MM.1S (cell line): Measurements from ENCODE around the gene PIH1D1.

ENCODE experiments used
- DNase-seq: peaks from one replicate; pipeline ENCODE4 v3.0.0-alpha.2; 2015
- H2AFZ ChIP-seq: fragments of 300-600 bp; sonication (generic); 2 replicates; pipeline ENCODE4 v1.6.0; 2016; ENCODE audit warnings: antibody characterized with exemption, low read length
- H3F3A ChIP-seq: fragments of 300-600 bp; sonication (generic); 2 replicates; pipeline ENCODE4 v1.6.1; 2016; ENCODE audit warnings: mild to moderate bottlenecking, antibody characterized with exemption, low read length, moderate library complexity, mixed read lengths; ENCODE audit not compliant: insufficient read depth
- H3K27ac ChIP-seq: fragments of 300-600 bp; sonication (generic); 2 replicates; pipeline ENCODE4 v1.5.1; 2016; ENCODE audit warnings: mild to moderate bottlenecking, low read length
- H3K27me3 ChIP-seq: fragments of 300-600 bp; sonication (generic); replicated peaks from 2 replicates; pipeline ENCODE4 v1.6.0; 2016; ENCODE audit warnings: low read length; ENCODE audit not compliant: insufficient read depth
- H3K36me3 ChIP-seq: fragments of 300-600 bp; sonication (generic); replicated peaks from 2 replicates; pipeline ENCODE4 v1.6.1; 2016; ENCODE audit warnings: mild to moderate bottlenecking, low read length, mixed read lengths; ENCODE audit not compliant: insufficient read depth
- H3K4me1 ChIP-seq: fragments of 300-600 bp; sonication (generic); 2 replicates; pipeline ENCODE4 v1.6.1; 2016; ENCODE audit warnings: low read length, mixed read lengths
- H3K4me2 ChIP-seq: fragments of 300-600 bp; sonication (generic); 2 replicates; pipeline ENCODE4 v1.6.0; 2016; ENCODE audit warnings: low read depth, low read length
- H3K4me3 ChIP-seq: fragments of 300-600 bp; sonication (generic); 2 replicates; pipeline ENCODE4 v1.5.1; 2016; ENCODE audit warnings: low read length, mixed read lengths
- H3K79me2 ChIP-seq: fragments of 300-600 bp; sonication (generic); 2 replicates; pipeline ENCODE4 v1.6.1; 2016; ENCODE audit warnings: mixed run types, low read length, mixed read lengths
- H3K9ac ChIP-seq: fragments of 300-600 bp; sonication (generic); 2 replicates; pipeline ENCODE4 v1.6.1; 2016; ENCODE audit warnings: low read length, mixed read lengths
- H3K9me2 ChIP-seq: fragments of 300-600 bp; sonication (generic); replicated peaks from 2 replicates; pipeline ENCODE4 v1.6.1; 2016; ENCODE audit warnings: mild to moderate bottlenecking, low read length, mixed read lengths; ENCODE audit not compliant: insufficient read depth
- H3K9me3 ChIP-seq: fragments of 300-600 bp; sonication (generic); replicated peaks from 2 replicates; pipeline ENCODE4 v1.6.1; 2016; ENCODE audit warnings: mild to moderate bottlenecking, low read length, mixed read lengths; ENCODE audit not compliant: insufficient read depth
- H4K20me1 ChIP-seq: fragments of 300-600 bp; sonication (generic); 2 replicates; pipeline ENCODE4 v1.6.1; 2016; ENCODE audit warnings: mild to moderate bottlenecking, low read length, moderate library complexity, mixed read lengths; ENCODE audit not compliant: insufficient read depth
- EZH2 ChIP-seq: fragments of 300-600 bp; sonication (generic); optimal IDR thresholded peaks from 2 replicates; pipeline ENCODE3; 2017; ENCODE audit warnings: low read depth, mild to moderate bottlenecking, antibody characterized with exemption, low read length, mixed read lengths
- EZH2phosphoT487 ChIP-seq: fragments of 300-600 bp; sonication (generic); IDR thresholded peaks from 2 replicates; pipeline ENCODE4 v1.6.1; 2018; ENCODE audit warnings: antibody characterized with exemption, low read length
- TF ChIP-seq, protein P1 (sequence below): fragments of 300-600 bp; sonication (generic); IDR thresholded peaks from 2 replicates; pipeline ENCODE4 v1.5.1; 2016; ENCODE audit warnings: antibody characterized with exemption, low read length, mixed read lengths

PIH1D1 gene

DNA sequence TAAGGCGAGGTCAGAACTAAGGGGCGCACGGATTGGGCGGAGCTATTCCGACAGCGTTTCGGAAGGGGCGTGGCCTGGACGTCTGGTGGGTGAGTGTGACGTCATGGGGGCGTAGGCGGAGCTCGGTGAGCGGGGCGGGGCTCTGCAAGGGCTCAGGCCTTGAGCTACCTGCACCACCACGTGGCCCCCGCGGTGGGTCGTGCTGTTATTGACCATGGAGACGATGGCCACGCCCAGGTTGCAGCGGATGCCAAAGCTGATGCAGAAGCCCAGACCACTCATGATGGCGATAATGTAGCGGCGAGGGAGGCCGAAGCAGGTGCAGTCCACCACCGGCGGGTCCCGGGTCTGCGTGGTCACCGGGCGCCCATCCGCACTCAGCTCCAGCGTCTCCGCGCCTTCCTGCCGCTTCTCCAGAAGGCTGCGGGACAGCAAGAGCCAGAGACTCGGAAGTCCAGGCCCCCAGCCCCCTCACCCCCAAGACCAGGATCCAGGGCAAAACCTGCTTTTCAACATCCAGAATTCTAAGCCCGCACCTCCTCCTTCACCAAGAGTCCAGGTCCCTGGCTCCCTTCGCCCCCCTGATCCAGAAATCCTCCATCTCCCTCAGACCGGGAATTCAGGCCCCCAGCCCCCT, 15.1 kb downstream of the PIH1D1 start:
- Histone ChIP-seq H3K9me3 (no peaks in the 10 kb centered on the region), H3K4me3 (no peak overlapping the region), H3K79me2 (no peaks in the 10 kb centered on the region), H3K27ac (no peak overlapping the region), H3K4me1 (no peaks in the 10 kb centered on the region), H3K9ac (no peak overlapping the region), H2AFZ (no peak overlapping the region), H3F3A (no peaks in the 10 kb centered on the region), H3K27me3 (peaks cover 95% of the 10 kb centered on the region), H3K9me2 (no peaks in the 10 kb centered on the region), H3K4me2 (no peak overlapping the region), H4K20me1 (no peaks in the 10 kb centered on the region), H3K36me3 (no peaks in the 10 kb centered on the region)
- no peak for DNase-seq
- TF ChIP-seq EZH2phosphoT487 (no peak), EZH2 (no peak)
- TF ChIP-seq, protein P1, sequence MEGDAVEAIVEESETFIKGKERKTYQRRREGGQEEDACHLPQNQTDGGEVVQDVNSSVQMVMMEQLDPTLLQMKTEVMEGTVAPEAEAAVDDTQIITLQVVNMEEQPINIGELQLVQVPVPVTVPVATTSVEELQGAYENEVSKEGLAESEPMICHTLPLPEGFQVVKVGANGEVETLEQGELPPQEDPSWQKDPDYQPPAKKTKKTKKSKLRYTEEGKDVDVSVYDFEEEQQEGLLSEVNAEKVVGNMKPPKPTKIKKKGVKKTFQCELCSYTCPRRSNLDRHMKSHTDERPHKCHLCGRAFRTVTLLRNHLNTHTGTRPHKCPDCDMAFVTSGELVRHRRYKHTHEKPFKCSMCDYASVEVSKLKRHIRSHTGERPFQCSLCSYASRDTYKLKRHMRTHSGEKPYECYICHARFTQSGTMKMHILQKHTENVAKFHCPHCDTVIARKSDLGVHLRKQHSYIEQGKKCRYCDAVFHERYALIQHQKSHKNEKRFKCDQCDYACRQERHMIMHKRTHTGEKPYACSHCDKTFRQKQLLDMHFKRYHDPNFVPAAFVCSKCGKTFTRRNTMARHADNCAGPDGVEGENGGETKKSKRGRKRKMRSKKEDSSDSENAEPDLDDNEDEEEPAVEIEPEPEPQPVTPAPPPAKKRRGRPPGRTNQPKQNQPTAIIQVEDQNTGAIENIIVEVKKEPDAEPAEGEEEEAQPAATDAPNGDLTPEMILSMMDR = no peak

DNA sequence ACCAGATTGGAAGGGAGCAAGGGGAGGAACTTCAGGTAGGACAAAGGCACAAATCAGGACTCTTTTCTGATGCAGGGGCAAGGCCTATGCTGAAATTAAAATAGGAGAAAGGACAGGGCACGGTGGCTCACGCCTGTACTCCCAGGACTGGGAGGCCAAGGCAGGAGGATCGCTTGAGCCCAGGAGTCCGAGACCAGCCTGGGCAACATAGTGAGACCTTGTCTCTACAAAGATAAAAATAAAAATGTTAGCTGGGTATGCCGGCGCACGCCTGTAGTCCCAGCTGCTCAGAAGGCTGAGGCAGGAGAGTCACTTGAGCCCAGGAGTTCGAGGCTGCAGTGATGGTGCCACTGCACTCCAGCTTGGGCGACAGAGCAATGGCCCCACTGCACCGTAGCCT, 15.9 kb downstream of the PIH1D1 start:
- Histone ChIP-seq H3K36me3 (no peaks in the 10 kb centered on the region), H3K4me3 (no peak overlapping the region), H3K9me3 (no peaks in the 10 kb centered on the region), H3K9me2 (no peaks in the 10 kb centered on the region), H3K27me3 (peaks cover 98% of the 10 kb centered on the region), H3F3A (no peaks in the 10 kb centered on the region), H3K27ac (no peak overlapping the region), H3K79me2 (no peaks in the 10 kb centered on the region), H4K20me1 (no peaks in the 10 kb centered on the region), H3K4me1 (no peaks in the 10 kb centered on the region), H3K9ac (no peak overlapping the region), H3K4me2 (no peak overlapping the region), H2AFZ (no peak overlapping the region)
- DNase-seq = no peak
- TF ChIP-seq EZH2phosphoT487 = no peak
- TF ChIP-seq, protein P1 = no peak
- no peak for TF ChIP-seq EZH2

DNA sequence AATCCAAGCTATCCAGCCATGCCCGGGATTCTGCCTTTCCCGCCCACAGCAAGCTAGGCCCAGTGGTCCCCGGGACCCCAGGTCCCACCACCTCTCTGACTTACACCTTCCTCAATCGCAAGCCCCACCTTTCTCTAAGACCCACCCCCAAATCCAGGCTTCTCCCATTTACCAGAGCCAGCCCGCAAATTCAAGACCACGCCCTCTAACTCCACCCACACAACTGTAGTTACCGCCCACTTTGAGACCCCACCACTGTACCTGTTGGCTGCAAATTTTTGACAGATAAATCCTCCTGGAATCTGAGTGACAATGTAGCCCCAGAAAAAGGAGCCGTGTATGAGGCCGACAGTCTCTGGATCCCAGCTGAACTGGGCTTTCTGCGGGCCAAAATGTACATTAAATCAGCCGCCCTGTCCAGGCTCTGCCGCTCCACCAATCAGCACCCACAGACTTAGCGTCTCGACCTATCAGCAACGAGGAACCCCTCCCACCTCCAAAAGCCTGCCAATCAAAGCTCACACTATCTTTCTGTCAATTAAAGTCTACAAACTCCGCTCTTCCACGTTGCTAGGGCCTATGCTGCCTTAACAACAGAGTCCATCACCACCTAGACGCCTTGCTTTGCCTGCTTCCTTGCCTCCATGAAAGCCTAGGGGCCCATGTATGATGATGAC, 16.6 kb downstream of the PIH1D1 start:
- no peaks in the 10 kb centered on the region for H3K79me2 ChIP-seq
- no peak overlapping the region for H2AFZ ChIP-seq
- H3K27ac ChIP-seq = no peak overlapping the region

More for the DNA sequence above, 16.6 kb downstream of the PIH1D1 start:
- DNase-seq = no peak
- peaks cover 98% of the 10 kb centered on the region for H3K27me3 ChIP-seq
- H3K9ac ChIP-seq = no peak overlapping the region
- H3K9me3 ChIP-seq = no peaks in the 10 kb centered on the region
- no peaks in the 10 kb centered on the region for H3K4me1 ChIP-seq
- TF ChIP-seq, protein P1 = no peak
- TF ChIP-seq EZH2 (no peak), EZH2phosphoT487 (no peak)
- no peak overlapping the region for H3K4me3 ChIP-seq
- no peaks in the 10 kb centered on the region for H3K36me3 ChIP-seq
- H3K4me2 ChIP-seq = no peak overlapping the region
- H3K9me2 ChIP-seq = no peaks in the 10 kb centered on the region
- no peaks in the 10 kb centered on the region for H3F3A ChIP-seq
- H4K20me1 ChIP-seq = no peaks in the 10 kb centered on the region
